ENCODE measurements around the gene SLC41A2.

Gene SLC41A2

GRCh38 chr12:104958001-104958804 lies at the start of gene SLC41A2:
TSS of gene SLC41A2 (minus strand) at chr12:104958290. CDS start at chr12:104928527, 29,763 bp downstream.
- H3K9ac ChIP-seq (ENCODE audit: low read depth in 1 of 2, low read length in 2 of 2), result peak within 1 kb of the TSS; percentile 71 to 89
- no peaks in the 10 kb centered on the region for H3K9me3 ChIP-seq (ENCODE audit: control insufficient read depth in 1 of 2, low read length in 2 of 2)
- H3K27me3 ChIP-seq (ENCODE audit: control insufficient read depth in 1 of 2, insufficient read depth in 2 of 2, low read length in 2 of 2), result no peaks in the 10 kb centered on the region
- peaks cover 23 to 28% of the 10 kb centered on the region in 2 donors for H3K4me1 ChIP-seq (ENCODE audit: control insufficient read depth in 1 of 2, insufficient read depth in 2 of 2, low read length in 2 of 2)
- peak within 1 kb of the TSS; percentile 78 to 92 for H3K4me3 ChIP-seq (ENCODE audit: low read depth in 1 of 2, low read length in 2 of 2)
- H3K36me3 ChIP-seq (ENCODE audit: control insufficient read depth in 1 of 2, insufficient read depth in 2 of 2, low read length in 2 of 2), result no peaks in the 10 kb centered on the region
- peak within 1 kb of the TSS; percentile 82 for H3K27ac ChIP-seq (ENCODE audit: low read depth, low read length)

DNA sequence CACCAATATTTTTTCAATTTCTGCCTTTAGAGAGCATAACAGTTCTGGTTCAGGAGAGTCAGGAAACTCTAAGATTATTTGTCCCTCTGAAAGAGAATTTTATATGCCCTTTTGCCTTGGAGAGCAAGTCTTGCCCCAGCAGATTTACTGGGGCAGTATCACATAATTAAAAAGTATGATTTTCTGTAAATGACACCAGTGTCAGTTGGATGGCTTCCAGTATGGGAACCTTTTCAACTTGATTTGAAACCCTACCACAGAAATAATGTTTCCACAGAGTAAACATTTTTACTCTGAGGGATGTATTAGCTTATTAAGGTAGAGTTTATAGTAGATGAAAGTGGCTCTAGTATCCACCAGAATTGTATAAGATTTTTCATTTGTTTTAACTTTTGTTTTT lies 43.4 kb upstream of the SLC41A2 start:
- Histone ChIP-seq H3K27me3 (ENCODE audit: control insufficient read depth in 1 of 2, insufficient read depth in 2 of 2, low read length in 2 of 2) (no peaks in the 10 kb centered on the region), H3K4me3 (ENCODE audit: low read depth in 1 of 2, low read length in 2 of 2) (no peak overlapping the region), H3K9ac (ENCODE audit: low read depth in 1 of 2, low read length in 2 of 2) (no peak overlapping the region), H3K4me1 (ENCODE audit: control insufficient read depth in 1 of 2, insufficient read depth in 2 of 2, low read length in 2 of 2) (peaks cover 16% of the 10 kb centered on the region in 2 donors), H3K9me3 (ENCODE audit: control insufficient read depth in 1 of 2, low read length in 2 of 2) (no peaks in the 10 kb centered on the region), H3K36me3 (ENCODE audit: control insufficient read depth in 1 of 2, insufficient read depth in 2 of 2, low read length in 2 of 2) (peaks cover 5 to 39% of the 10 kb centered on the region in 2 donors), H3K27ac (ENCODE audit: low read depth, low read length) (no peak overlapping the region)

- Histone ChIP-seq H3K36me3 (ENCODE audit: control insufficient read depth in 1 of 2, insufficient read depth in 2 of 2, low read length in 2 of 2) (peaks cover 14 to 52% of the 10 kb centered on the region in 2 donors), H3K27ac (ENCODE audit: low read depth, low read length) (no peak overlapping the region)
Measured at GRCh38 chr12:104999347-104999685, 41.2 kb upstream of the SLC41A2 start.

GRCh38 chr12:104998423-104999346 lies 40.6 kb upstream of the SLC41A2 start:
- Histone ChIP-seq H3K9me3 (ENCODE audit: control insufficient read depth in 1 of 2, low read length in 2 of 2) (no peaks in the 10 kb centered on the region), H3K36me3 (ENCODE audit: control insufficient read depth in 1 of 2, insufficient read depth in 2 of 2, low read length in 2 of 2) (peaks cover 14 to 50% of the 10 kb centered on the region in 2 donors), H3K27ac (ENCODE audit: low read depth, low read length) (no peak overlapping the region), H3K27me3 (ENCODE audit: control insufficient read depth in 1 of 2, insufficient read depth in 2 of 2, low read length in 2 of 2) (no peaks in the 10 kb centered on the region), H3K4me3 (ENCODE audit: low read depth in 1 of 2, low read length in 2 of 2) (peak overlapping the region; percentile 18 to 23), H3K4me1 (ENCODE audit: control insufficient read depth in 1 of 2, insufficient read depth in 2 of 2, low read length in 2 of 2) (peaks cover 16% of the 10 kb centered on the region in 2 donors), H3K9ac (ENCODE audit: low read depth in 1 of 2, low read length in 2 of 2) (no peak overlapping the region)

More at GRCh38 chr12:104999347-104999685, 41.2 kb upstream of the SLC41A2 start:
- no peaks in the 10 kb centered on the region for H3K27me3 ChIP-seq (ENCODE audit: control insufficient read depth in 1 of 2, insufficient read depth in 2 of 2, low read length in 2 of 2)
- peaks cover 16% of the 10 kb centered on the region in 2 donors for H3K4me1 ChIP-seq (ENCODE audit: control insufficient read depth in 1 of 2, insufficient read depth in 2 of 2, low read length in 2 of 2)
- H3K9me3 ChIP-seq (ENCODE audit: control insufficient read depth in 1 of 2, low read length in 2 of 2), result no peaks in the 10 kb centered on the region
- peak overlapping the region in 1 of 2 donors; percentile 18 for H3K4me3 ChIP-seq (ENCODE audit: low read depth in 1 of 2, low read length in 2 of 2)
- no peak overlapping the region for H3K9ac ChIP-seq (ENCODE audit: low read depth in 1 of 2, low read length in 2 of 2)

- Histone ChIP-seq H3K4me1 (ENCODE audit: control insufficient read depth in 1 of 2, insufficient read depth in 2 of 2, low read length in 2 of 2) (peaks cover 16% of the 10 kb centered on the region in 2 donors), H3K9me3 (ENCODE audit: control insufficient read depth in 1 of 2, low read length in 2 of 2) (no peaks in the 10 kb centered on the region), H3K4me3 (ENCODE audit: low read depth in 1 of 2, low read length in 2 of 2) (no peak overlapping the region), H3K9ac (ENCODE audit: low read depth in 1 of 2, low read length in 2 of 2) (no peak overlapping the region), H3K27me3 (ENCODE audit: control insufficient read depth in 1 of 2, insufficient read depth in 2 of 2, low read length in 2 of 2) (no peaks in the 10 kb centered on the region), H3K36me3 (ENCODE audit: control insufficient read depth in 1 of 2, insufficient read depth in 2 of 2, low read length in 2 of 2) (peaks cover 14 to 48% of the 10 kb centered on the region in 2 donors), H3K27ac (ENCODE audit: low read depth, low read length) (no peak overlapping the region)
Measured at GRCh38 chr12:104997541-104997940, 39.5 kb upstream of the SLC41A2 start.

- peaks cover 21 to 53% of the 10 kb centered on the region in 2 donors for H3K36me3 ChIP-seq (ENCODE audit: control insufficient read depth in 1 of 2, insufficient read depth in 2 of 2, low read length in 2 of 2)
- H3K4me3 ChIP-seq (ENCODE audit: low read depth in 1 of 2, low read length in 2 of 2), result no peak overlapping the region
- peaks cover 12 to 19% of the 10 kb centered on the region in 2 donors for H3K4me1 ChIP-seq (ENCODE audit: control insufficient read depth in 1 of 2, insufficient read depth in 2 of 2, low read length in 2 of 2)
Measured at GRCh38 chr12:104994336-104994735, 36.2 kb upstream of the SLC41A2 start.

GRCh38 chr12:104991565-104992128 lies 33.6 kb upstream of the SLC41A2 start:
- Histone ChIP-seq H3K27ac (ENCODE audit: low read depth, low read length) (no peak overlapping the region), H3K27me3 (ENCODE audit: control insufficient read depth in 1 of 2, insufficient read depth in 2 of 2, low read length in 2 of 2) (no peaks in the 10 kb centered on the region), H3K9me3 (ENCODE audit: control insufficient read depth in 1 of 2, low read length in 2 of 2) (no peaks in the 10 kb centered on the region), H3K4me3 (ENCODE audit: low read depth in 1 of 2, low read length in 2 of 2) (no peak overlapping the region), H3K4me1 (ENCODE audit: control insufficient read depth in 1 of 2, insufficient read depth in 2 of 2, low read length in 2 of 2) (peaks cover 12 to 16% of the 10 kb centered on the region in 2 donors), H3K36me3 (ENCODE audit: control insufficient read depth in 1 of 2, insufficient read depth in 2 of 2, low read length in 2 of 2) (peaks cover 21 to 48% of the 10 kb centered on the region in 2 donors), H3K9ac (ENCODE audit: low read depth in 1 of 2, low read length in 2 of 2) (no peak overlapping the region)

More at GRCh38 chr12:104994336-104994735, 36.2 kb upstream of the SLC41A2 start:
- no peak overlapping the region for H3K27ac ChIP-seq (ENCODE audit: low read depth, low read length)
- H3K27me3 ChIP-seq (ENCODE audit: control insufficient read depth in 1 of 2, insufficient read depth in 2 of 2, low read length in 2 of 2), result no peaks in the 10 kb centered on the region
- no peaks in the 10 kb centered on the region for H3K9me3 ChIP-seq (ENCODE audit: control insufficient read depth in 1 of 2, low read length in 2 of 2)
- H3K9ac ChIP-seq (ENCODE audit: low read depth in 1 of 2, low read length in 2 of 2), result no peak overlapping the region

DNA sequence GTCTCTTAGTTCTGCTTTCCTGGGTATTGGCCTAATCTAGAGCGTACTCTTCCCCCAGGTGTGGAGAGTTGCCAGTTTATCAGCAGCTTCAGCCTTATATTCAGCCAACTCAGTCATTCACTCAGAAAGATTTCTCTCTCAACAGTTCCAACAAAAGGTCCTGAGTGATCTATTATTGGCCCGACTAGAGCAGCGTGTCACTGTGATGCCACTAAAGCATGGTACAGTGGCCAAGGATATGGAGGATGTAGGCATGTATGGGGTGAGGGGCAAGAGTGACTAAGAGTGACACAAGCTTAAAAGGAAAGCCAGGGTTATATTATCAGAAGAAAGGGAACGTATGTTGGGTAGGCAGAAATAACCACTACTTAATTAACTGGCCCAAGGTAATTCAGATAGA lies 32.9 kb upstream of the SLC41A2 start:
- H3K9me3 ChIP-seq (ENCODE audit: control insufficient read depth in 1 of 2, low read length in 2 of 2), result no peaks in the 10 kb centered on the region
- H3K36me3 ChIP-seq (ENCODE audit: control insufficient read depth in 1 of 2, insufficient read depth in 2 of 2, low read length in 2 of 2), result peaks cover 21 to 42% of the 10 kb centered on the region in 2 donors
- no peak overlapping the region for H3K4me3 ChIP-seq (ENCODE audit: low read depth in 1 of 2, low read length in 2 of 2)
- no peak overlapping the region for H3K27ac ChIP-seq (ENCODE audit: low read depth, low read length)
- H3K9ac ChIP-seq (ENCODE audit: low read depth in 1 of 2, low read length in 2 of 2), result no peak overlapping the region
- H3K27me3 ChIP-seq (ENCODE audit: control insufficient read depth in 1 of 2, insufficient read depth in 2 of 2, low read length in 2 of 2), result no peaks in the 10 kb centered on the region
- H3K4me1 ChIP-seq (ENCODE audit: control insufficient read depth in 1 of 2, insufficient read depth in 2 of 2, low read length in 2 of 2), result peaks cover 12 to 17% of the 10 kb centered on the region in 2 donors

DNA sequence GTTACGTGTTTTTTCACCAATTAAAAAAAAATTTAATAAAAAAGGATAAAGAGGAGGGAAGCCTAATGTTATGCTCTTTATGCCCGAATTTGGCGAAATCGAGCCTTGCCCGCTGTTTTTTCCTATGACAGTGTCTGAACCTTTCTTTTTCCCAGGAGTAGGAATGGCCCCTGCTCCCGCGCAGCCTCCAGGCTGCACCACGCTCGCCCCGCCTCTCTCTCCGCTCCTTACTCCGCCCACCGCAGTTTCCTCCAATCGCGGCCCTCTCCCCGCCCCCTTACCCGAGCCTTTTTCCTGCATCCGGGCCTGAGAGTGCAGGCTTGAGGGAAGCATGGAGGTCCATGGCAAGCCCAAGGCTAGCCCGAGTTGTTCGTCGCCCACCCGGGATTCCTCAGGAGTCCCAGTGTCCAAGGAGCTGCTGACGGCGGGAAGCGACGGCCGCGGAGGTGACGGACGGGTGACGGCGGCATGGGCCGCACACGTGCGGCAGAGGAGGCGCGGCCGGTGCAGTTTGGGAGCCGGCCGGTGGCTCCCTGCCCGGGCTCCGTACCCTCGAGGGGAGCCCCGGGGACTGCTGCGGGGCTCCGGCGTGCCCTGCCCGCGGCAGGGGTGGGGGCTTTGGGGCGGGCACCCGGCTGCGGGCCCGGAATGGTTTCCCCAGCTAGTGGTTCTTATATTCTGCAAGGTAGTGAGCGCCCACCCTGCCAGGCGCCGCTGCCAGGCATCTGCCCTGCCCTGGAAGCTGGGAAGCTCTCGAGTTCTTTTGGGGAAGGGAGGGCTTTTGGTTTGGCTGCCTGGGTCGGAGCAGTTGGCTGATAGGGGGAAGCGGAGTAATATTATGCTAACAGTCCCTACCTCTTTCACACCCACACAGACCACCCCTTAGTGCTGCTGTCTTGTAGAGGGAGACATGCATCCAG lies 28.2 kb upstream of the SLC41A2 start, which contains the start of gene NOPCHAP1:
Gene NOPCHAP1 (plus strand): TSS at position 295 of the 920 bp plus-strand sequence. CDS start 37 bp downstream, at position 332.
- Histone ChIP-seq H3K9me3 (ENCODE audit: control insufficient read depth in 1 of 2, low read length in 2 of 2) (no peaks in the 10 kb centered on the region), H3K27ac (ENCODE audit: low read depth, low read length) (peak within 1 kb of the TSS; percentile 42), H3K4me1 (ENCODE audit: control insufficient read depth in 1 of 2, insufficient read depth in 2 of 2, low read length in 2 of 2) (peaks cover 12 to 13% of the 10 kb centered on the region in 2 donors), H3K9ac (ENCODE audit: low read depth in 1 of 2, low read length in 2 of 2) (peak within 1 kb of the TSS; percentile 58 to 62), H3K36me3 (ENCODE audit: control insufficient read depth in 1 of 2, insufficient read depth in 2 of 2, low read length in 2 of 2) (peaks cover 3 to 12% of the 10 kb centered on the region in 2 donors), H3K27me3 (ENCODE audit: control insufficient read depth in 1 of 2, insufficient read depth in 2 of 2, low read length in 2 of 2) (no peaks in the 10 kb centered on the region), H3K4me3 (ENCODE audit: low read depth in 1 of 2, low read length in 2 of 2) (peak within 1 kb of the TSS; percentile 82 to 87)

Data from duodenal mucosa (tissue), 2 donors.